CD8-positive, alpha-beta memory T cell (primary cell): ENCODE measurements around the gene C17orf67. TPM values are rescaled to one million over a fixed set of nuclear protein-coding genes. Genes with fewer than 3 reads are reported as not detected.
A peak's percentile ranks its signal among the peaks of the same experiment; 100 is the strongest.

Experiments used
- CTCF ChIA-PET: fragments of 350-600 bp; sonication (Branson Sonifier 250); formaldehyde crosslinking; loops from one replicate; lab custom pipeline; 2021; ENCODE audit warnings: antibody characterized with exemption; lab: Charles Lee
- POLR2A ChIA-PET: fragments of 350-600 bp; sonication (Branson Sonifier 250); formaldehyde crosslinking; loops from one replicate; lab custom pipeline; 2021; ENCODE audit warnings: antibody characterized with exemption; lab: Charles Lee
- DNase-seq, 5 donors: peaks; one replicate each; pipeline versions ENCODE4 v3.0.0 to v3.0.0-alpha.2; 2020 to 2022; ENCODE audit warnings: mixed read lengths in 1 of 5
- H3K27ac ChIP-seq: one replicate; pipeline ENCODE4 v1.7.0; 2013; ENCODE audit warnings: low read depth, mild to moderate bottlenecking, low read length, moderate library complexity
- H3K27me3 ChIP-seq: 2 replicates; pipeline ENCODE4 v1.7.0; 2013; ENCODE audit warnings: low read length, mild to moderate bottlenecking; ENCODE audit not compliant: insufficient read depth, poor library complexity, severe bottlenecking
- H3K36me3 ChIP-seq: 2 replicates; pipeline ENCODE4 v1.7.0; 2013; ENCODE audit warnings: mild to moderate bottlenecking, low read length, moderate library complexity; ENCODE audit not compliant: insufficient read depth
- H3K4me1 ChIP-seq: 2 replicates; pipeline ENCODE4 v1.7.0; 2013; ENCODE audit warnings: mild to moderate bottlenecking, low read length, moderate library complexity; ENCODE audit not compliant: insufficient read depth
- H3K4me3 ChIP-seq: 2 replicates; pipeline ENCODE4 v1.7.0; 2013; ENCODE audit warnings: mild to moderate bottlenecking, low read length
- H3K9me3 ChIP-seq: 2 replicates; pipeline ENCODE4 v1.7.0; 2013; ENCODE audit warnings: mild to moderate bottlenecking, low read length
- H3K27ac Mint-ChIP-seq, 8 donors: one replicate each; pipeline ENCODE4 v1.8.0; 2020 to 2021; ENCODE audit warnings: mixed read lengths in 8 of 8, mild to moderate bottlenecking in 6 of 8, inconsistent platforms in 3 of 8, moderate library complexity in 3 of 8
- H3K27me3 Mint-ChIP-seq, 2 donors: one replicate each; pipeline ENCODE4 v1.8.0; 2020 to 2021; ENCODE audit warnings: mixed read lengths in 2 of 2, mild to moderate bottlenecking in 1 of 2, moderate library complexity in 1 of 2
- H3K36me3 Mint-ChIP-seq, 3 donors: one replicate each; pipeline ENCODE4 v1.8.0; 2020 to 2021; ENCODE audit warnings: mixed read lengths in 3 of 3, inconsistent platforms in 1 of 3, mild to moderate bottlenecking in 1 of 3
- H3K4me1 Mint-ChIP-seq, 3 donors: one replicate each; pipeline ENCODE4 v1.8.0; 2020 to 2021; ENCODE audit warnings: mixed read lengths in 3 of 3, inconsistent platforms in 1 of 3, mild to moderate bottlenecking in 1 of 3
- H3K4me3 Mint-ChIP-seq, 7 donors: one replicate each; pipeline ENCODE4 v1.8.0; 2020 to 2021; ENCODE audit warnings: mixed read lengths in 7 of 7, mild to moderate bottlenecking in 6 of 7, moderate library complexity in 4 of 7, inconsistent platforms in 2 of 7
- H3K9me3 Mint-ChIP-seq, 5 donors: one replicate each; pipeline ENCODE4 v1.8.0; 2020 to 2022; ENCODE audit warnings: mixed read lengths in 5 of 5, mild to moderate bottlenecking in 3 of 5, moderate library complexity in 2 of 5, inconsistent platforms in 1 of 5
- polyA plus RNA-seq: library from polyadenylated mRNA; unstranded; fragments of 300-500 nt; fragmentation: Illumina TruSeq; gene quantifications from one replicate; pipeline ENCODE4 v1.2.3, GENCODE V29; 2021
- total RNA-seq, 2 experiments: library from RNA; stranded (reverse); gene quantifications; one replicate each; pipeline ENCODE4 v1.2.3, GENCODE V29; 2021

Gene C17orf67
- total and polyA plus RNA-seq, 3 experiments from 2014 or later: 2.5 to 4.6 (median 3.2) TPM

DNA sequence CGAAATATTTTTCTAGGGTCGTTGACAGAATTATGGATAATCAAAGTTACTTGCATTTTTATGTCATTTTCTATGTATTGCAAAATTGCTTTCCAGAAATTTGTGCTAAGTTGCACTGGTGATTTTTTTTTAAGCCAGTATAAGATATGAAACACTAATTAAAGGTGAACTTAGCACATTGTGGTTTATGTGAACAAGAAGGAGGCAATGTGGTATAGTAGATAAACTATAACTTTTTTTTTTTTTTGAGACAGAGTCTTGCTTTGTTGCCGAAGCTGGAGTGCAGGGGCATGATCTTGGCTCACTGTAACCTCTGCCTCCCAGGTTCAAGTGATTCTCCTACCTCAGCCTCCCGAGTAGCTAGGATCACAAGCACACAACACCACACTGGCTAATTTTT is 13.4 kb upstream of the C17orf67 start:
- H3K27ac ChIP-seq: no peak overlapping the region
- H3K4me3 ChIP-seq: no peak overlapping the region
- POLR2A ChIA-PET: no interaction called here
- Mint-ChIP-seq H3K27me3 (no peaks in the 10 kb centered on the region), H3K36me3 (peaks cover 10 to 71% (median 27%) of the 10 kb centered on the region in 3 donors), H3K4me1 (peaks cover 2 to 4% (median 3%) of the 10 kb centered on the region in 3 donors), H3K9me3 (no peaks in the 10 kb centered on the region), H3K4me3 (no peak overlapping the region), H3K27ac (no peak overlapping the region)
- H3K27me3 ChIP-seq: no peaks in the 10 kb centered on the region
- peaks cover 30% of the 10 kb centered on the region for H3K36me3 ChIP-seq
- no peaks in the 10 kb centered on the region for H3K4me1 ChIP-seq
- no peaks in the 10 kb centered on the region for H3K9me3 ChIP-seq
- no peak for DNase-seq
- CTCF ChIA-PET: no interaction called here

GRCh38 chr17:56845934-56846333 is 12.2 kb upstream of the C17orf67 start:
- Histone ChIP-seq H3K36me3 (peaks cover 30% of the 10 kb centered on the region), H3K4me1 (no peaks in the 10 kb centered on the region), H3K4me3 (no peak overlapping the region), H3K27me3 (no peaks in the 10 kb centered on the region), H3K27ac (no peak overlapping the region), H3K9me3 (no peaks in the 10 kb centered on the region)
- no peaks in the 10 kb centered on the region for H3K27me3 Mint-ChIP-seq
- peaks cover 10 to 64% (median 21%) of the 10 kb centered on the region in 3 donors for H3K36me3 Mint-ChIP-seq
- CTCF ChIA-PET: no interaction called here
- POLR2A ChIA-PET: no interaction called here
- no peak for DNase-seq
- peak overlapping the region in 1 of 8 donors; percentile 4 for H3K27ac Mint-ChIP-seq
- H3K9me3 Mint-ChIP-seq: no peaks in the 10 kb centered on the region
- no peak overlapping the region for H3K4me3 Mint-ChIP-seq
- H3K4me1 Mint-ChIP-seq: peaks cover 2 to 4% (median 3%) of the 10 kb centered on the region in 3 donors

GRCh38 chr17:56842577-56842976 is 8.9 kb upstream of the C17orf67 start:
- POLR2A ChIA-PET: interaction anchor here (1.2 kb wide), 1 partner anchor 8 kb away, joined by 5 read pairs; the partner anchor contains the start of gene DGKE

GRCh38 chr17:56838687-56839086 is 5.0 kb upstream of the C17orf67 start:
- Mint-ChIP-seq H3K9me3 (no peaks in the 10 kb centered on the region), H3K4me1 (peaks cover 32 to 55% (median 55%) of the 10 kb centered on the region in 3 donors), H3K4me3 (no peak overlapping the region), H3K36me3 (peaks cover 0 to 45% (median 11%) of the 10 kb centered on the region in 3 donors), H3K27ac (peak overlapping the region in 1 of 8 donors; percentile 26), H3K27me3 (no peaks in the 10 kb centered on the region)
- peaks cover 4% of the 10 kb centered on the region for H3K36me3 ChIP-seq
- H3K27me3 ChIP-seq: no peaks in the 10 kb centered on the region
- ChIA-PET CTCF (interaction anchor here (7.7 kb wide), 1 partner anchor 19 kb away, joined by 42 read pairs; no protein-coding TSS in a partner anchor), POLR2A (no interaction called here)
- no peak overlapping the region for H3K27ac ChIP-seq
- no peaks in the 10 kb centered on the region for H3K9me3 ChIP-seq
- peaks cover 34% of the 10 kb centered on the region for H3K4me1 ChIP-seq
- no peak for DNase-seq
- H3K4me3 ChIP-seq: no peak overlapping the region

More at GRCh38 chr17:56842577-56842976, 8.9 kb upstream of the C17orf67 start:
- Mint-ChIP-seq H3K36me3 (peaks cover 4 to 54% (median 15%) of the 10 kb centered on the region in 3 donors), H3K4me3 (no peak overlapping the region), H3K27ac (no peak overlapping the region), H3K27me3 (no peaks in the 10 kb centered on the region), H3K4me1 (peaks cover 15 to 31% (median 28%) of the 10 kb centered on the region in 3 donors), H3K9me3 (no peaks in the 10 kb centered on the region)
- Histone ChIP-seq H3K4me1 (peaks cover 8% of the 10 kb centered on the region), H3K4me3 (no peak overlapping the region), H3K9me3 (no peaks in the 10 kb centered on the region), H3K27ac (no peak overlapping the region), H3K27me3 (no peaks in the 10 kb centered on the region), H3K36me3 (peaks cover 5% of the 10 kb centered on the region)
- CTCF ChIA-PET: interaction anchor here (1.4 to 1.5 kb wide), 2 partner anchors 23 to 100 kb away, joined by 3 to 5 read pairs; no protein-coding TSS in a partner anchor
- DNase-seq: no peak

DNA sequence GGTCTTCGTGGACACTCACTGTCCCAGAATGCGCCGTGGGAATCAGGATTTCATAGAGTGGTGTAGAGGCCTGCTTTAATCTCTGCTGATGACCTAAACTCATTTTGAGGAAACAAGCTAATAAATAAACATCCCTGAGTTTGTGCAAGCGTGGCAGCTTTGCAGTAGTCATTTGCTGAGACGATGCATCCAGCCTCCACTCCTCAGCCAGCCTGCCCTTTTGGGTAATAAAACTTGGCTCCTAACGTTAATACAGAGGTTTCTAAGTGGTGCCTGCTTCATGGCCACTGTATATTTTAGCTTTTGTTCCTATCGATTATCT is 1.5 kb upstream of the C17orf67 start:
- ChIA-PET CTCF (interaction anchor here (1.0 to 7.7 kb wide), 5 partner anchors 16 to 126 kb away, joined by 3 to 42 read pairs (median 7); partner anchors contain the start of genes COIL and TRIM25), POLR2A (interaction anchor here (0.5 to 3.9 kb wide), 6 partner anchors 8 to 83 kb away, joined by 3 to 27 read pairs (median 6); partner anchors contain the start of gene TRIM25)
- peak overlapping the region; percentile 80 for H3K27ac ChIP-seq
- H3K4me3 ChIP-seq: peak overlapping the region; percentile 80
- peaks cover 0 to 46% (median 10%) of the 10 kb centered on the region in 3 donors for H3K36me3 Mint-ChIP-seq
- H3K4me1 Mint-ChIP-seq: peaks cover 54 to 76% (median 74%) of the 10 kb centered on the region in 3 donors
- DNase-seq: no peak
- no peaks in the 10 kb centered on the region for H3K27me3 Mint-ChIP-seq
- H3K36me3 ChIP-seq: peaks cover 4% of the 10 kb centered on the region
- H3K9me3 Mint-ChIP-seq: no peaks in the 10 kb centered on the region
- peak overlapping the region; percentile 93 to 100 (median 96) for H3K4me3 Mint-ChIP-seq
- H3K9me3 ChIP-seq: no peaks in the 10 kb centered on the region
- H3K4me1 ChIP-seq: peaks cover 53% of the 10 kb centered on the region
- peak overlapping the region; percentile 76 to 98 (median 92) for H3K27ac Mint-ChIP-seq
- no peaks in the 10 kb centered on the region for H3K27me3 ChIP-seq

GRCh38 chr17:56834380-56835263 is 902 bp upstream of the C17orf67 start:
- H3K27ac ChIP-seq: peak overlapping the region; percentile 80
- DNase-seq: peak; percentile 61 to 81 (median 68)
- peak overlapping the region; percentile 93 to 100 (median 96) for H3K4me3 Mint-ChIP-seq
- peaks cover 4% of the 10 kb centered on the region for H3K36me3 ChIP-seq
- no peaks in the 10 kb centered on the region for H3K9me3 Mint-ChIP-seq
- H3K4me1 Mint-ChIP-seq: peaks cover 54 to 73% (median 72%) of the 10 kb centered on the region in 3 donors
- H3K27me3 Mint-ChIP-seq: no peaks in the 10 kb centered on the region
- ChIA-PET CTCF (interaction anchor here (1.0 to 7.7 kb wide), 6 partner anchors 15 to 126 kb away, joined by 3 to 42 read pairs (median 5); partner anchors contain the start of genes COIL and TRIM25), POLR2A (interaction anchor here (0.5 to 3.9 kb wide), 10 partner anchors 8 to 1684 kb away, joined by 3 to 27 read pairs (median 5); partner anchors contain the start of genes AKAP1 and TRIM25)
- peak overlapping the region; percentile 80 for H3K4me3 ChIP-seq
- H3K4me1 ChIP-seq: peaks cover 53% of the 10 kb centered on the region
- no peaks in the 10 kb centered on the region for H3K9me3 ChIP-seq
- peak overlapping the region; percentile 81 to 98 (median 92) for H3K27ac Mint-ChIP-seq
- H3K36me3 Mint-ChIP-seq: peaks cover 0 to 47% (median 8%) of the 10 kb centered on the region in 3 donors
- H3K27me3 ChIP-seq: no peaks in the 10 kb centered on the region

GRCh38 chr17:56833057-56833808 is 487 bp downstream of the C17orf67 start:
- H3K9me3 Mint-ChIP-seq: no peaks in the 10 kb centered on the region
- peak; percentile 59 to 81 (median 64) for DNase-seq
- Histone ChIP-seq H3K36me3 (peaks cover 4% of the 10 kb centered on the region), H3K27ac (peak overlapping the region; percentile 80), H3K4me3 (peak overlapping the region; percentile 84), H3K4me1 (peaks cover 49% of the 10 kb centered on the region), H3K27me3 (no peaks in the 10 kb centered on the region), H3K9me3 (no peaks in the 10 kb centered on the region)
- peak overlapping the region; percentile 81 to 100 (median 95) for H3K4me3 Mint-ChIP-seq
- no peaks in the 10 kb centered on the region for H3K27me3 Mint-ChIP-seq
- ChIA-PET CTCF (interaction anchor here (1.2 to 7.7 kb wide), 4 partner anchors 14 to 130 kb away, joined by 3 to 42 read pairs (median 4); no protein-coding TSS in a partner anchor), POLR2A (interaction anchor here (1.0 to 3.9 kb wide), 5 partner anchors 11 to 1685 kb away, joined by 3 to 27 read pairs (median 7); partner anchors contain the start of genes AKAP1 and TRIM25)
- peaks cover 45 to 68% (median 65%) of the 10 kb centered on the region in 3 donors for H3K4me1 Mint-ChIP-seq
- peak overlapping the region; percentile 66 to 98 (median 90) for H3K27ac Mint-ChIP-seq
- H3K36me3 Mint-ChIP-seq: peaks cover 0 to 50% (median 7%) of the 10 kb centered on the region in 3 donors
